ENCODE results near the gene SORCS1. TPM values are rescaled to one million over a fixed set of nuclear protein-coding genes. Genes with fewer than 3 reads are reported as not detected.
A peak's percentile ranks its signal among the peaks of the same experiment; 100 is the strongest.
"Not testable (repeated sequence)": the region's sequence is repeated elsewhere in the genome, so short reads cannot be mapped to it uniquely, and the experiment has no call there.

The SORCS1 gene
- total RNA-seq, 1 donor from 2014 or later: 17.8 TPM

GRCh38 chr10:107043461-107043860 lies 121.0 kb downstream of the SORCS1 start:
- no peak for DNase-seq

GRCh38 chr10:107037192-107038122 lies 127.0 kb downstream of the SORCS1 start:
- no peak for DNase-seq

- DNase-seq: no peak
Observed at GRCh38 chr10:107033799-107034422, 130.6 kb downstream of the SORCS1 start.

GRCh38 chr10:107032700-107033401 lies 131.7 kb downstream of the SORCS1 start:
- DNase-seq: no peak

GRCh38 chr10:107031931-107032699 lies 132.4 kb downstream of the SORCS1 start:
- DNase-seq: peak; percentile 86

- no peak for DNase-seq
Observed at GRCh38 chr10:107028236-107028635, 136.3 kb downstream of the SORCS1 start.

GRCh38 chr10:107025676-107026075 lies 138.8 kb downstream of the SORCS1 start:
- DNase-seq: no peak

GRCh38 chr10:107024033-107024432 lies 140.5 kb downstream of the SORCS1 start:
- DNase-seq: not testable (repeated sequence)

GRCh38 chr10:107022600-107023354 lies 141.7 kb downstream of the SORCS1 start:
- DNase-seq: peak; percentile 26

GRCh38 chr10:107019154-107019553 lies 145.4 kb downstream of the SORCS1 start:
- DNase-seq: no peak

- no peak for DNase-seq
Observed at GRCh38 chr10:107013258-107014006, 151.1 kb downstream of the SORCS1 start.

- DNase-seq: no peak
Observed at GRCh38 chr10:107011992-107012391, 152.5 kb downstream of the SORCS1 start.

- no peak for DNase-seq
Observed at GRCh38 chr10:107011105-107011504, 153.4 kb downstream of the SORCS1 start.

- DNase-seq: no peak
Observed at GRCh38 chr10:107010531-107010930, 154.0 kb downstream of the SORCS1 start.

- no peak for DNase-seq
Observed at GRCh38 chr10:107004362-107004761, 160.1 kb downstream of the SORCS1 start.

GRCh38 chr10:107002068-107002467 lies 162.4 kb downstream of the SORCS1 start:
- DNase-seq: no peak

- no peak for DNase-seq
Observed at GRCh38 chr10:106999118-106999707, 165.3 kb downstream of the SORCS1 start.

GRCh38 chr10:106997721-106998120 lies 166.8 kb downstream of the SORCS1 start:
- DNase-seq: no peak

GRCh38 chr10:106996510-106996909 lies 168.0 kb downstream of the SORCS1 start:
- no peak for DNase-seq

- DNase-seq: no peak
Observed at GRCh38 chr10:106992055-106992454, 172.5 kb downstream of the SORCS1 start.

Data from tongue (tissue), 2 donors.